Measurements from ENCODE around the gene AFG3L2.

The AFG3L2 gene

GRCh38 chr18:12318334-12318697 is 58.7 kb downstream of the AFG3L2 start:
- no peak for DNase-seq

GRCh38 chr18:12317664-12318333 is 59.2 kb downstream of the AFG3L2 start:
- peak; percentile 9 for DNase-seq

GRCh38 chr18:12315911-12316310 is 61.1 kb downstream of the AFG3L2 start:
- DNase-seq = no peak

GRCh38 chr18:12315490-12315889 is 61.5 kb downstream of the AFG3L2 start:
- DNase-seq = no peak

- no peak for DNase-seq
These were observed 62.3 kb downstream of the AFG3L2 start for GRCh38 chr18:12314591-12315305.

- no peak for DNase-seq
These were observed 63.3 kb downstream of the AFG3L2 start for GRCh38 chr18:12313530-12314245.

- DNase-seq = no peak
These were observed 64.1 kb downstream of the AFG3L2 start for GRCh38 chr18:12312976-12313375.

- no peak for DNase-seq
These were observed 66.3 kb downstream of the AFG3L2 start for GRCh38 chr18:12310762-12311161.

GRCh38 chr18:12309683-12310198 is 67.3 kb downstream of the AFG3L2 start:
- DNase-seq = peak; percentile 51

- DNase-seq = peak; percentile 96
These were observed 68.5 kb downstream of the AFG3L2 start for GRCh38 chr18:12308386-12309100.

GRCh38 chr18:12307701-12308385 is 69.2 kb downstream of the AFG3L2 start, which contains the start of gene TUBB6:
Gene TUBB6, plus strand, starts transcription at chr18:12308241. Its CDS starts 52 bp downstream, at chr18:12308293.
- DNase-seq = peak; percentile 91

- DNase-seq = peak; percentile 62
These were observed 70.0 kb downstream of the AFG3L2 start for GRCh38 chr18:12306752-12307700.

- no peak for DNase-seq
These were observed 70.9 kb downstream of the AFG3L2 start for GRCh38 chr18:12305930-12306629.

- DNase-seq = no peak
These were observed 71.8 kb downstream of the AFG3L2 start for GRCh38 chr18:12305211-12305610.

GRCh38 chr18:12304351-12305210 is 72.4 kb downstream of the AFG3L2 start:
- DNase-seq = no peak

GRCh38 chr18:12302391-12303147 is 74.5 kb downstream of the AFG3L2 start:
- DNase-seq = no peak

- no peak for DNase-seq
These were observed 75.6 kb downstream of the AFG3L2 start for GRCh38 chr18:12301263-12302005.

GRCh38 chr18:12299862-12300261 is 77.2 kb downstream of the AFG3L2 start:
- no peak for DNase-seq

Data from suppressor macrophage treated with lipopolysaccharide for 4 hours (primary cell).